HG02973 (cell line): ENCODE data around the gene LGI2.

Experiments used
- ATAC-seq: cut with Tn5 transposase; IDR thresholded peaks from one replicate; pipeline ENCODE4 v1.9.1; 2021; ENCODE audit warnings: moderate library complexity; ENCODE audit not compliant: unreplicated experiment

The LGI2 gene

GRCh38 chr4:24968278-24968677 is 62.5 kb downstream of the LGI2 start:
- ATAC-seq = no peak

DNA sequence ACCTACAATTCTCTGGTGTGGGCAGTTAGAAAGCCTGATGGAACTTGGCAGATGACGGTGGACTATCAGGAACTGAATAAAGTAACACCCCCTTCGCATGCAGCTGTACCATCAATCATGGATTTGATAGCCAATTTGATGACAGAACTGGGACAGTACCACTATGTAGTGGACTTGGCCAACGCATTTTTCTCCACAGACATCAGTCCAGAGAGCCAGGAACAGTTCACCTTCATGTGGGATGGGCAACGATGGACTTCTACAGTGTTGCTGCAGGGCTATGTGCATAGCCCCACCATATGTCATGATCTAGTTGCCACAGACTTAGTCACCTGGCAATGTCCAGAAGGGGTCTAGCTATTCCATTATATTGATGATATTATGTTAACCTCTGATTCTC is 63.4 kb downstream of the LGI2 start:
- ATAC-seq = no peak

DNA sequence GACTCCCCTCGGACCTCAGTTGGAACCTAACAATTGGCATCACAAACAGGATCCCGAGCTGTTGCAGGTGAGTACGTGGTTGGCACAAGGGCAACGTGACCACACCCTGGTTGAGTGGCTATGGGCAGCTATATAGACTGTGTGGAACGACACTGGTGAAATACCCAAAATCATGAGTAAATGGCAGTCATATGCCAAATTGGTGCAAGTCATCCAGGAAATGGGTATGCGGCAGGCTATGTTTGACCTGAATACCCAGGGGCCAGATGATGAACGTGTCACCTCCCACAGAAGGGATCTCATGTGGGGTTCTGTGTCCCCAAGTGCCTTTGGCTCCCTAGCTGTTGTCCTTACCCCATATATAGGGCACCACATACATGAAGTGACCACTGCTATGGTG is 64.7 kb downstream of the LGI2 start:
- ATAC-seq = no peak

GRCh38 chr4:24965627-24966026 is 65.1 kb downstream of the LGI2 start:
- ATAC-seq = no peak

DNA sequence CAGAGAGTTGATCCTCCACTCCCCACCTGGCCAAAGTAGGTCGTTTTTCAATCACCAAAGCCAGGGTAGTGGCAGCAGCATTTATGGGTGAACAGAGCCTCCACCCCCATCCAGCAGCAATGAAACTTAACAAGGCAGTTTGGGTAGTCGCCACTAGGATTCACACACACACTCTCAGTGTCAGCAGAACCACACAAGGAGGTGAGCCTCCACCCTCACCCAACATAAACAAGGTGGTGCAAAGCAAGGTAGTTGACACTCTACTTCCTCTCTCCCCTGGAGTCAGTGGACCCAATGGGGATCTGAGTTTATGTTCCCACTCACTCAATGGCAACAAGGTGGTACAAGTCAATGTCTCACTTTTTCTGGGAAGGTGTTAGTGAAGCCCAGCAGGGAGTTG is 67.5 kb downstream of the LGI2 start:
- no peak for ATAC-seq

GRCh38 chr4:24957886-24958285 is 72.9 kb downstream of the LGI2 start:
- no peak for ATAC-seq

DNA sequence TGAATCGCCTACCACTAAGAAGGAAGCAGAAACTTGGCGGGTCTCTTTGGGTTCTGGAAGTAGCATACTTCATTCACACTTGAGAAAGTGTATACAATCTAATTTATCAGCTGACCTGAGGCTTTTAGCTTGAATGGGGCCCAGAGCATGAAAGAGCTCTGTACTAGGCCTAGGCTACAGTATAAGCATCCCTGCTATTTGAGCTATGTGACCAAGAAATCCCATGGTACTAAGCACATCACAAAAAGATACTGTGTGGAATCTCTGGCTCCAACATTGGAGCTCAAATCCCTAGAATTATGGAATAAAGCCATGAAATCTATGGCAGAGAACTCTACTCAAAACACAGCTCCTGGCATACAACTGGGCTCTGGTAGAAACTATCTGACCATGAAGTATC is 74.0 kb downstream of the LGI2 start:
- no peak for ATAC-seq

GRCh38 chr4:24956091-24956490 is 74.7 kb downstream of the LGI2 start:
- no peak for ATAC-seq

- ATAC-seq = no peak
Observed at GRCh38 chr4:24952667-24953066, 78.1 kb downstream of the LGI2 start.

GRCh38 chr4:24949970-24950369 is 80.8 kb downstream of the LGI2 start:
- no peak for ATAC-seq
